GM21367 (cell line): Measurements from ENCODE around the gene BPI.
"Not testable (repeated sequence)": the region's sequence is repeated elsewhere in the genome, so short reads cannot be mapped to it uniquely, and the experiment has no call there.

Experiments
- ATAC-seq: cut with Tn5 transposase; IDR thresholded peaks from one replicate; pipeline ENCODE4 v1.9.1; 2021; ENCODE audit not compliant: unreplicated experiment

BPI gene

GRCh38 chr20:38303908-38304379 is at the start of gene BPI:
BPI (plus strand) TSS chr20:38304156; CDS start chr20:38304224, 68 bp downstream.
- no peak for ATAC-seq

- ATAC-seq, result not testable (repeated sequence)
These were observed 49.3 kb upstream of the BPI start for GRCh38 chr20:38254621-38255020.

GRCh38 chr20:38255393-38255792 is 48.6 kb upstream of the BPI start:
- ATAC-seq, result no peak

GRCh38 chr20:38256021-38256420 is 47.9 kb upstream of the BPI start:
- ATAC-seq, result no peak

DNA sequence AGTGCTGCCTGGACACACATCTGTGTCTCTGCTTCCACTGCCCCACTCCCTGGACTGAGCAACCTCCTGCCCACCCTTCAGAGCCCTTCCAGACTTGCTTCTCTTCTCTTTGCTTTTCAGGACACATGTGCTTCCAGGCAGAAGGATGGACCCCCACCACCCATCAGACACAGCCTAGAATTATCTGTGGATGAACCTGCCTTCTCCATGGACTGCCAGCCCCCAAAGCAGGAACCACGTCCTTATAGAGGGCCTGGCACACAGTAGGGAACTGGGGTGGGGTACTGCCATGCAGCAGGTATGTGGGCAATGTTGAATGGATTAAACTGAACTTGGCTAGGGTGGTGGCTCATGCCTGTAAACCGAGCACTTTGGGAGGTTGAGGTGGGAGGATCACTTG is 47.0 kb upstream of the BPI start:
- ATAC-seq, result no peak

- ATAC-seq, result no peak
These were observed 45.3 kb upstream of the BPI start for GRCh38 chr20:38258545-38259215.

- ATAC-seq, result no peak
These were observed 44.0 kb upstream of the BPI start for GRCh38 chr20:38260025-38260377.

GRCh38 chr20:38260378-38261053 is 43.4 kb upstream of the BPI start, which contains the start of gene KIAA1755:
KIAA1755 (minus strand) TSS chr20:38260735; CDS start chr20:38260500, 235 bp downstream.
- ATAC-seq, result no peak

GRCh38 chr20:38261054-38261390 is 42.9 kb upstream of the BPI start:
- ATAC-seq, result no peak

DNA sequence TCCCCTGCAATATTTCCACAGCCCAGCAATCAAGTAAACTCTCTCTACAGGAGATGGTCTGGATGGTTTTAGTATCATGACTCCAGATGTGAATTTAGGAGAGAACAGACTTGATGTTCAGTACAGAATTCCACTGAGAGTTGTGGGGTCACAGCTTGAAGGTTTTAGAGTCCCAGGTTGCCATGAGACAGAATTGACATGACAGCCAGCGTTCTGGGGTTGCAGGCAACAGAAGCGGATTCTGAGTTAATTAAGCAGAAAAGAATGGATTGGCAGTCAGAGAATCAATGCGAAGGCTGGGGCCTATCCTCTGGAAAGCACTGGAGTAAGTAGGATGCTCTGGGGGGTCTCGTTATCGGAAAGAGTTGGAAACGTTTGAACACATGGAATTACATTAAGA is 41.0 kb upstream of the BPI start:
- ATAC-seq, result no peak

DNA sequence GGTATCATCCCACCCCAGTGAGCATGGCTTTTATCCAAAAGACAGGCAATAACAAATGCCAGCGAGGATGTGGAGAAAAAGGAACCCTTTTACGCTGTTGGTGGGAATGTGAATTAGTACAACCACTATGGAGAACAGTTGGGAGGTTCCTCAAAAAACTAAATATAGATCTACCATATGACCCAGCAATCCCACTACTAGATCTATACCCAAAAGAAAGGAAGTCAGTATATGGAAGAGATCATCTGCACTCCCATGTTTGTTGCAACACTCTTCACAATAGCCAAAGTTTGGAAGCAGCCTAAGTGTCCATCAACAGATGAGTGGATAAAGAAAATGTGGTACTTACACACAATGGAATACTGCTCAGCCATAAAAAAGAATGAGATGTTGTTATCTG is 37.5 kb upstream of the BPI start:
- no peak for ATAC-seq

DNA sequence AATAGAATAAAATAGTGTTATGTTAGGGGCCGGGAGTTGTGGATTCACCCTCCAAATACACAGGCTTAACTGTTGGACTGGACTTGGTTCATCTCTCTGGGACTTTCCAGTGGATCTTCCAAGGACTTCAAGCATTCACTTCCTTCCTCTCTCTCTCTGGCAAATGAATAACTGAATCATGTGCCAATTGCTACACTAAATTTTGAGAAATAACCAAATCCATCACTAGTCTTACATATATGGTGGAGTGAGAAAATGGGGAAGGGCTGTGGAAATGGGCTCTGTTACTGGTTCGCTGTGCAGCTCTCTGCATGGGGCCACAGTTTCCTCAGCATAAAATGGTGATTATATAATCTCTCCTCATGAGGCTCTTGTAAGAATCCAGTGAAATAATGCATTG is 36.7 kb upstream of the BPI start:
- no peak for ATAC-seq

GRCh38 chr20:38267901-38268514 is 35.9 kb upstream of the BPI start:
- no peak for ATAC-seq

- ATAC-seq, result no peak
These were observed 34.9 kb upstream of the BPI start for GRCh38 chr20:38269040-38269439.

GRCh38 chr20:38269715-38270114 is 34.2 kb upstream of the BPI start:
- ATAC-seq, result no peak

DNA sequence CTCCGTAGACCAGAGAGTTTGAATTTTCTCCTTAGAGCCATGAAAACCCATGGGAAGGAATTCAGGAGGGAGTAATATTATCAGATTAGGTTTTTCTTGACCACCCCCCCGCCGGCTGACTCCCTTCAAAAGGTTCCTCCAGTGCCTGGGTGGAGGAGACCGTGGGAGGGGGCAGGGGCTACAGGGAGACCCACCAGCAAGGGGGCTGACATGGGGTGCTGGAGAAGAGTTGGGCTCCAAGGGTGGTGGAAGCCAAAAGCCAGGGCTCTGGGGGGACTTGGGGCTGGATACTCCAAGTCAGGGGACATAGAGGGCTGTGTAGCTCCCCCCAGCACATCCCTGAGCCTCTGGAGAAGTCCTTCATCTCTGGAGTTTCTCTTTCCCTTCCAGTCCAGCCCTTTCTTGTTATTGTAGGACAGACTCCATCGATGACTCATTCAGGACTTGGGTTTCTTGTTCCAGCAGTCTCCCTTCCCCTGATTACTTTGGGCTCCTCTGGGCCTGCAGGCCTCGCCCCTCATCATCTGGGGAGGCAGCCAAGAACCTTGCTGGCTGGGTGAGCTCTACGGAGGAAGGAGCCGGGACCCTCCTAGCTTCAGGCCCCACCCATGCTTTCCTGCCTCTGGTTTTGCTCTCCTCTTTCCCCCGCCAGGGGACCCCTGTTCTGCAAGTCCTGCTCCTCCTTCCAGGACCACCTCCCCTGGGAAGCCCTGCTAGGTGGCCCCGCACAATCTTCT is 32.9 kb upstream of the BPI start:
- no peak for ATAC-seq

GRCh38 chr20:38271608-38272120 is 32.3 kb upstream of the BPI start:
- no peak for ATAC-seq

- ATAC-seq, result no peak
These were observed 31.6 kb upstream of the BPI start for GRCh38 chr20:38272398-38272797.

DNA sequence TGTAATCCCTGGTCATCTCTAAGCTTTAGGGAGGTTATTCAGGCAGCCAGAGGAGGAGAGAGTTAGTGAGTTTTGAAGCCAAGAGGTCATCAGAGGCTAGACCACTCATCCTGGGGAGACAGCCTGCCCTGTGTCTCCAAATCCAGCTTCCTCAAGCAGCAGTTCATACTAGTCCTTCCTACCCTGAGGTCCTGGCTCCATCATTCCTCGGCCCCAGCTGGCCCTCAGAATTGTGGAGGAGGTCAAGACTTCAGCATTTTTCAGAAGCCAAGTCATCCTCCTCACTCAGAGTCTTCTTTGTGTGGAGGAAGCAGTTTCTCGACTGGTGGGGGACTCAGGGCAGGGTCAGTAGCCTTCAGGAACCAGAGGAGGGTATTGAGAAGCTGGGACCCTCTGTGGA is 31.0 kb upstream of the BPI start:
- no peak for ATAC-seq

GRCh38 chr20:38275815-38276550 is 28.0 kb upstream of the BPI start:
- no peak for ATAC-seq

GRCh38 chr20:38277285-38277684 is 26.7 kb upstream of the BPI start:
- no peak for ATAC-seq
